ENCODE data around the gene CLDN16.

DNA sequence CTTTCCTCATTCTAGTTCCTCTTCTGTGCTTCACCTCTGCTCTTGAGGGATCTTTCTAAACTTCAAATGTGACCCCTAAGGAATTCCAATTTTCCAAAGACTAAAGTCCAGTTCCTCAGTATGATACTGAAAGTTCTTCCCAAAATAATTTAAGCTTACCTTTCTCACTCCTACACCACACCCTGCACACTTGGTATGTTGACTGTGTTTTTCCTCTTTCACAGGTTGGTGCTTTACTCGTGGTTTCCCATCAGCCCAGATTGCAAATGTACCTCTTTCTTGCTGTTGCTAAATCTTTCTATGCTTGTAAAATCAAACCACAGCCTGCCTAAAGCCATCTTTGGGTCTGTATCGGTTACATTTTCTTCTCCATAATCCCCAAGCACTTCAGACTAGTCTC, 30.5 kb upstream of the CLDN16 start:
- TF ChIP-seq, protein P1, sequence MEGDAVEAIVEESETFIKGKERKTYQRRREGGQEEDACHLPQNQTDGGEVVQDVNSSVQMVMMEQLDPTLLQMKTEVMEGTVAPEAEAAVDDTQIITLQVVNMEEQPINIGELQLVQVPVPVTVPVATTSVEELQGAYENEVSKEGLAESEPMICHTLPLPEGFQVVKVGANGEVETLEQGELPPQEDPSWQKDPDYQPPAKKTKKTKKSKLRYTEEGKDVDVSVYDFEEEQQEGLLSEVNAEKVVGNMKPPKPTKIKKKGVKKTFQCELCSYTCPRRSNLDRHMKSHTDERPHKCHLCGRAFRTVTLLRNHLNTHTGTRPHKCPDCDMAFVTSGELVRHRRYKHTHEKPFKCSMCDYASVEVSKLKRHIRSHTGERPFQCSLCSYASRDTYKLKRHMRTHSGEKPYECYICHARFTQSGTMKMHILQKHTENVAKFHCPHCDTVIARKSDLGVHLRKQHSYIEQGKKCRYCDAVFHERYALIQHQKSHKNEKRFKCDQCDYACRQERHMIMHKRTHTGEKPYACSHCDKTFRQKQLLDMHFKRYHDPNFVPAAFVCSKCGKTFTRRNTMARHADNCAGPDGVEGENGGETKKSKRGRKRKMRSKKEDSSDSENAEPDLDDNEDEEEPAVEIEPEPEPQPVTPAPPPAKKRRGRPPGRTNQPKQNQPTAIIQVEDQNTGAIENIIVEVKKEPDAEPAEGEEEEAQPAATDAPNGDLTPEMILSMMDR (IDR thresholded peaks at IDR 0.05): no peak
- TF ChIP-seq POLR2A (IDR thresholded peaks at IDR 0.05) (no peak), EP300 (IDR thresholded peaks at IDR 0.05) (no peak)

Measured in ovary (tissue), 3 donors.